CD8-positive, alpha-beta memory T cell (primary cell): ENCODE measurements around the gene TP53I11. TPM values are rescaled to one million over a fixed set of nuclear protein-coding genes. Genes with fewer than 3 reads are reported as not detected.

Experiments
- CTCF ChIA-PET: fragments of 350-600 bp; sonication (Branson Sonifier 250); formaldehyde crosslinking; loops from one replicate; lab custom pipeline; 2021; ENCODE audit warnings: antibody characterized with exemption; lab: Charles Lee
- POLR2A ChIA-PET: fragments of 350-600 bp; sonication (Branson Sonifier 250); formaldehyde crosslinking; loops from one replicate; lab custom pipeline; 2021; ENCODE audit warnings: antibody characterized with exemption; lab: Charles Lee
- DNase-seq, 5 donors: peaks; one replicate each; pipeline versions ENCODE4 v3.0.0 to v3.0.0-alpha.2; 2020 to 2022; ENCODE audit warnings: mixed read lengths in 1 of 5
- H3K27ac ChIP-seq: one replicate; pipeline ENCODE4 v1.7.0; 2013; ENCODE audit warnings: low read depth, mild to moderate bottlenecking, low read length, moderate library complexity
- H3K27me3 ChIP-seq: 2 replicates; pipeline ENCODE4 v1.7.0; 2013; ENCODE audit warnings: low read length, mild to moderate bottlenecking; ENCODE audit not compliant: insufficient read depth, poor library complexity, severe bottlenecking
- H3K36me3 ChIP-seq: 2 replicates; pipeline ENCODE4 v1.7.0; 2013; ENCODE audit warnings: mild to moderate bottlenecking, low read length, moderate library complexity; ENCODE audit not compliant: insufficient read depth
- H3K4me1 ChIP-seq: 2 replicates; pipeline ENCODE4 v1.7.0; 2013; ENCODE audit warnings: mild to moderate bottlenecking, low read length, moderate library complexity; ENCODE audit not compliant: insufficient read depth
- H3K4me3 ChIP-seq: 2 replicates; pipeline ENCODE4 v1.7.0; 2013; ENCODE audit warnings: mild to moderate bottlenecking, low read length
- H3K9me3 ChIP-seq: 2 replicates; pipeline ENCODE4 v1.7.0; 2013; ENCODE audit warnings: mild to moderate bottlenecking, low read length
- H3K27ac Mint-ChIP-seq, 8 donors: one replicate each; pipeline ENCODE4 v1.8.0; 2020 to 2021; ENCODE audit warnings: mixed read lengths in 8 of 8, mild to moderate bottlenecking in 6 of 8, inconsistent platforms in 3 of 8, moderate library complexity in 3 of 8
- H3K27me3 Mint-ChIP-seq, 2 donors: one replicate each; pipeline ENCODE4 v1.8.0; 2020 to 2021; ENCODE audit warnings: mixed read lengths in 2 of 2, mild to moderate bottlenecking in 1 of 2, moderate library complexity in 1 of 2
- H3K36me3 Mint-ChIP-seq, 3 donors: one replicate each; pipeline ENCODE4 v1.8.0; 2020 to 2021; ENCODE audit warnings: mixed read lengths in 3 of 3, inconsistent platforms in 1 of 3, mild to moderate bottlenecking in 1 of 3
- H3K4me1 Mint-ChIP-seq, 3 donors: one replicate each; pipeline ENCODE4 v1.8.0; 2020 to 2021; ENCODE audit warnings: mixed read lengths in 3 of 3, inconsistent platforms in 1 of 3, mild to moderate bottlenecking in 1 of 3
- H3K4me3 Mint-ChIP-seq, 7 donors: one replicate each; pipeline ENCODE4 v1.8.0; 2020 to 2021; ENCODE audit warnings: mixed read lengths in 7 of 7, mild to moderate bottlenecking in 6 of 7, moderate library complexity in 4 of 7, inconsistent platforms in 2 of 7
- H3K9me3 Mint-ChIP-seq, 5 donors: one replicate each; pipeline ENCODE4 v1.8.0; 2020 to 2022; ENCODE audit warnings: mixed read lengths in 5 of 5, mild to moderate bottlenecking in 3 of 5, moderate library complexity in 2 of 5, inconsistent platforms in 1 of 5
- polyA plus RNA-seq: library from polyadenylated mRNA; unstranded; fragments of 300-500 nt; fragmentation: Illumina TruSeq; gene quantifications from one replicate; pipeline ENCODE4 v1.2.3, GENCODE V29; 2021
- total RNA-seq, 2 experiments: library from RNA; stranded (reverse); gene quantifications; one replicate each; pipeline ENCODE4 v1.2.3, GENCODE V29; 2021

Gene TP53I11
- total and polyA plus RNA-seq, 3 experiments from 2014 or later: 16.9 to 32.1 (median 18.1) TPM

DNA sequence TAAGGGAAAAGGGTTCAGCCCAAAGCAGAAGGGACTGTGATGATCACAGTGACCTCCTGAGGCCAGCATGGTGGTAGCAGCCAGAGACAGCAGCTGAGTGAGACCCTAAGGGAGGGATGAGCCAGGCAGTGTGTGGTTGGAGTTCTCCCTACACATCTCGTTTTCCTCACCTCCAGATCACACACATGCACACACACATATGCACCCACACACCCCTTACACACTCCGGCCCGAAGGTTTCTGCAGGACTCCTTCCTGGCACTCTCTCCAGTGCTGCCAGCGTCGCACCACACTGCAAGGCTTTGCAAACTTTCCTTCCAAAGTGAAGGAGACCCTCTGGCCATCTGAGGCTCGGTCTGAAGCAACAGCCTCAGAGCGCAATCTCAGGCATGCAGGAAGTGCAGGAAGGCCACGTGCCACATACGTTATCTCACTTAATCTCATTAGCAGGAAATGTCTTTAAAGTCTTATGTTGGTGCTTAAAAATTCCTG is 26.9 kb upstream of the TP53I11 start:
- Histone ChIP-seq H3K4me3 (no peak overlapping the region), H3K27ac (no peak overlapping the region), H3K36me3 (no peaks in the 10 kb centered on the region), H3K27me3 (no peaks in the 10 kb centered on the region), H3K4me1 (peaks cover 47% of the 10 kb centered on the region), H3K9me3 (no peaks in the 10 kb centered on the region)
- Mint-ChIP-seq H3K4me1 (peaks cover 13 to 33% (median 30%) of the 10 kb centered on the region in 3 donors), H3K27me3 (no peaks in the 10 kb centered on the region), H3K4me3 (peak overlapping the region in 1 of 7 donors; percentile 82), H3K27ac (no peak overlapping the region), H3K9me3 (no peaks in the 10 kb centered on the region), H3K36me3 (no peaks in the 10 kb centered on the region)
- DNase-seq: no peak
- CTCF ChIA-PET: interaction anchor here (0.6 to 2.2 kb wide), 5 partner anchors 14 to 126 kb away, joined by 3 to 7 read pairs (median 3); no protein-coding TSS in a partner anchor
- POLR2A ChIA-PET: no interaction called here

DNA sequence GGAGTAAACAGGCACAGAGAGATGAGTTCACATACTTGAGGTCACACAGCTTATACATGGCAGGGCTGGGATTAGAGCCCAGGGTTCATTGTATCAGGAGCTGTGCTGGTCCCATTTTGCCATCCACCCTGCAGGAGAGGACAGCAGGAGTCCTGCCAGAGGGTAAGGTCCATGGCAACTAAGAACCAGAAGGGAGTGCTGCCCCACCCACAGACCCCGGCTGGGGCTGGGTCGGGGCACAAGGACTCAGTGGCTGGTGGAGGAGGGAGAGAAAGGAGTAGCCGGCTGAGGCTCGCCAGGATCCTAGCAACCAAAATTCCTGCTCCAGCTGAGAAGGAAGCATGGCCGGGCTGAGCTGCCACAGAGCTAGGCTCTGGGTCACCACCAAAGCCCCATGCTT is 25.9 kb upstream of the TP53I11 start:
- peak overlapping the region in 4 of 8 donors; percentile 8 to 70 (median 25) for H3K27ac Mint-ChIP-seq
- H3K9me3 ChIP-seq: no peaks in the 10 kb centered on the region
- ChIA-PET CTCF (interaction anchor here (1.1 to 2.2 kb wide), 7 partner anchors 13 to 128 kb away, joined by 3 to 7 read pairs (median 3); no protein-coding TSS in a partner anchor), POLR2A (no interaction called here)
- H3K4me1 Mint-ChIP-seq: peaks cover 9 to 29% (median 23%) of the 10 kb centered on the region in 3 donors
- no peaks in the 10 kb centered on the region for H3K27me3 Mint-ChIP-seq
- H3K27me3 ChIP-seq: no peaks in the 10 kb centered on the region
- H3K4me3 ChIP-seq: no peak overlapping the region
- H3K27ac ChIP-seq: no peak overlapping the region
- H3K9me3 Mint-ChIP-seq: no peaks in the 10 kb centered on the region
- H3K4me1 ChIP-seq: peaks cover 47% of the 10 kb centered on the region
- no peaks in the 10 kb centered on the region for H3K36me3 ChIP-seq
- peak overlapping the region in 1 of 7 donors; percentile 25 for H3K4me3 Mint-ChIP-seq
- no peaks in the 10 kb centered on the region for H3K36me3 Mint-ChIP-seq
- DNase-seq: no peak

DNA sequence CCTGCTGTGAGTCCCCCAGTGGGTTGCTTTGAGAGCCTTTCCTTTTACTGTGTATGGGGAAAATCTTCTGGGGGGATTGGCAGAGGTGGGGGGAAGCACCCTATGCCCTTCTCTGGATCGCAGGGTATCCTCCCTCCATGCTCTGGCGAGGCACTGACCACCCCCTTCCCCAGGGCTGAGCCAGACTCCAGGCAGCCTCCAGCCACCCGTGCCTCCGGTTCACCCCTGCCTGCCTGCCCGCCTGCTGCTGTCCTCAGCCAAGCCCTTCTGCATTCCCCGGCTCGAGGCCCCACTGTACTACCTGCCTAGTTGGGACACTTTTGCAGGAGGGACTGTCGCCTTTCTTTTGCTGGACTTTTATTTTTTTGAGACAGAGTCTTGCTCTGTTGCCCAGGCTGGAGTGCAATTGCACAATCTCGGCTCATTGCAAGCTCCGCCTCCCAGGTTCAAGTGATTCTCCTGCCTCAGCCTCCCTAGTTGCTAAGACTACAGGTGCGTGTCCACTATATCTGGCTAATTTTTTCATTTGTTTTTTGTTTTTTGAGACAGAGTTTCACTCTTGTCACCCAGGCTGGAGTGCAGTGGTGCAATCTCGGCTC is 23.8 kb upstream of the TP53I11 start:
- Histone ChIP-seq H3K4me1 (peaks cover 27% of the 10 kb centered on the region), H3K27me3 (no peaks in the 10 kb centered on the region), H3K4me3 (no peak overlapping the region), H3K9me3 (no peaks in the 10 kb centered on the region), H3K36me3 (no peaks in the 10 kb centered on the region), H3K27ac (no peak overlapping the region)
- POLR2A ChIA-PET: no interaction called here
- no peaks in the 10 kb centered on the region for H3K36me3 Mint-ChIP-seq
- CTCF ChIA-PET: no interaction called here
- no peak for DNase-seq
- peak overlapping the region in 3 of 8 donors; percentile 17 to 40 (median 32) for H3K27ac Mint-ChIP-seq
- peaks cover 7 to 21% (median 18%) of the 10 kb centered on the region in 3 donors for H3K4me1 Mint-ChIP-seq
- no peaks in the 10 kb centered on the region for H3K27me3 Mint-ChIP-seq
- no peak overlapping the region for H3K4me3 Mint-ChIP-seq
- no peaks in the 10 kb centered on the region for H3K9me3 Mint-ChIP-seq

DNA sequence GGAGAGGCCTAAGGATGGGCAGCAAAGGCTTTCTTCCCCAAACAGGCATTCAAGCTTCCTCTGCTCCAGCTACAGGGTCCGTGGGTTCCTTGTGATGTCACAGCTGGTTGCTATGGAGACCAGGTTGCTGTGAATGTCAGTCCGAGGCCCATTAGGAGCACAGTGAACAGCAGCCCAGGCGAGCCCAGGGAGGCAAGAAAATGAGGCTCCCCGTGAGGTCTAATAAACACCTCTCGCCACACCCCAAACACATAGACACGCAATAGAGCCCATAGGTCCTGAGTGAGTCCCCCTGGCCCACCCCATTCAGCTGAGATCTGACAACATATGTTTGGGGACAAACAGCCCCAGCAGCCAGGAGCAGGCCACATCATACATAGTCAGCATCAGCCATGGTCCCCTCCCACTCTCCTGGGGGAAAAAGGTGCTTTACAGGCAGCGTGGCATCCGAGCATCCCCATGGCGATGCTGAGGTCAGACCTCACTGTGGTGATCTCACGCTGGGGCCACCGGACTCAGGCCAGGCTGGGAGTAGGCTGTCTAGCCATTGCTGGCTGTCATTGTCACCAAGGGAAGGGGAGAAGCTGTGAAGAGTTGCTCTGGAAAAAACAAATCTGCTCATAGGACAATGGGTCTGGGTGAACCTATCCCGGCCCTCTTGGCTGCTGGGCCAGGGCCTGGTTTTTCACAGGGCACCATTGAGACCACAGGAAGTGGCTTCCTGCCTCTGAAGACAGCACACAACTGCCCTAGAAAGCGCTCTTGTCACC is 23.1 kb upstream of the TP53I11 start:
- Histone ChIP-seq H3K27me3 (no peaks in the 10 kb centered on the region), H3K27ac (no peak overlapping the region), H3K4me1 (peaks cover 20% of the 10 kb centered on the region), H3K36me3 (no peaks in the 10 kb centered on the region), H3K9me3 (no peaks in the 10 kb centered on the region), H3K4me3 (no peak overlapping the region)
- DNase-seq: no peak
- Mint-ChIP-seq H3K9me3 (no peaks in the 10 kb centered on the region), H3K4me1 (peaks cover 7 to 21% (median 18%) of the 10 kb centered on the region in 3 donors), H3K4me3 (no peak overlapping the region), H3K27ac (peak overlapping the region in 4 of 8 donors; percentile 17 to 69 (median 57)), H3K27me3 (no peaks in the 10 kb centered on the region), H3K36me3 (no peaks in the 10 kb centered on the region)
- ChIA-PET CTCF (interaction anchor here (1.0 kb wide), 1 partner anchor 129 kb away, joined by 3 read pairs; no protein-coding TSS in a partner anchor), POLR2A (no interaction called here)

DNA sequence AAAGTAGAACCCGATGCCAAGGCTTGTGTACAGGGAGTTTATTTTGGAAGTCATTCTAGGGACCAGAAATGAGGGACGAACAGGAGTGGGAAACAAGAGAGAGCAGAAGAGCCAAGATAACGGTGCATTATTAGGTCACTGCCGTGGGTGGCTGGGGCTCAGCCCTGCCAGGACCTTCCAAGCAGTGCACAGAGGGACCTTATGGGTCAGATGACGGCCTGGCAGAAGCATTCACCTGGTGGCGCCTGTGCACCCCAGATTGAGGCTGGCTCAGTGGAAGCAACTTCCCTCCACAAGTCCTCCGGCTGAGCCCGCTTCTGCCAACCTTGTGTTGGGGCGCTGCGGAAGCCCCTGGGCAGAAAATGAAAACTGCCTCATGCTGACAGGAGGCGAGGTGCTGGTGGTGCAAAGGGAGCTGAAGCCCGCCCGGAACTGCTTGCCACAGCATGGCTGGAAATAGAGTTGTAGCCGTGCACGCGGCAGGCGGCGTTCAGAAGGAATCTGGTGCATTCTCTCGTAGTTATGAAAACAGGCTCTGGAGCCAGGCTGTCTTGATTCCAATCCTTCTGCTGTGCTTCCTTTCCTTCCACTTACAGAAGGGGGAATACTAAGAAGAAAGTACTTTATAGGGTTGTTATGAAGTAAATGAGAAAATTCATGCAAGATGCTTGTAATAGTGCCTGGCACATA is 22.2 kb upstream of the TP53I11 start:
- H3K9me3 Mint-ChIP-seq: no peaks in the 10 kb centered on the region
- no peaks in the 10 kb centered on the region for H3K9me3 ChIP-seq
- H3K27ac ChIP-seq: no peak overlapping the region
- H3K4me3 Mint-ChIP-seq: no peak overlapping the region
- H3K36me3 ChIP-seq: no peaks in the 10 kb centered on the region
- ChIA-PET CTCF (interaction anchor here (1.0 kb wide), 1 partner anchor 130 kb away, joined by 3 read pairs; no protein-coding TSS in a partner anchor), POLR2A (no interaction called here)
- no peaks in the 10 kb centered on the region for H3K36me3 Mint-ChIP-seq
- no peaks in the 10 kb centered on the region for H3K27me3 Mint-ChIP-seq
- H3K27me3 ChIP-seq: no peaks in the 10 kb centered on the region
- H3K4me1 ChIP-seq: peaks cover 11% of the 10 kb centered on the region
- no peak overlapping the region for H3K4me3 ChIP-seq
- peak overlapping the region in 2 of 8 donors; percentile 39 to 41 for H3K27ac Mint-ChIP-seq
- no peak for DNase-seq
- H3K4me1 Mint-ChIP-seq: peaks cover 7 to 21% (median 18%) of the 10 kb centered on the region in 3 donors

DNA sequence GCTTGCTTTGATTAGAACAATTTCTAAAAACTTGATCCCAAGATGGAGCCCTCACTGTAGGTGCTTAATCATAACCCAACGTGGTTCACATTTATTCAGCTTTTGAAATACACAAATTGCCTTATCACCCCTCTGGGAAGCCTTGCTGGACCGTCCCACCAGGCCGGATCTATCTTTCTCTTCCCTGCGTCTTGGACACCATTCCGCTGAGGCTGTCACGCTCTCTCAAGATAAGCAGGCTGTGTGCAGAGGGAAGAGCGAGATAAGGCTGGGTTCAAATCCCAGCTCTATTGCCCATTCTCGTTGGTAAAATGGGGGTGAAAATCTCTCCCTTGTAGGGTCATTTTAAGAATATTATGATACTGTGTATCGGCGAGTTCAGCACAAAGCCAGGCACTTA is 20.5 kb upstream of the TP53I11 start:
- H3K4me3 ChIP-seq: no peak overlapping the region
- H3K27ac Mint-ChIP-seq: peak overlapping the region in 2 of 8 donors; percentile 29 to 49
- no peaks in the 10 kb centered on the region for H3K9me3 ChIP-seq
- no peaks in the 10 kb centered on the region for H3K27me3 ChIP-seq
- POLR2A ChIA-PET: no interaction called here
- no peaks in the 10 kb centered on the region for H3K4me1 ChIP-seq
- CTCF ChIA-PET: interaction anchor here (1.0 to 1.5 kb wide), 2 partner anchors 35 to 44 kb away, joined by 3 to 5 read pairs; no protein-coding TSS in a partner anchor
- no peaks in the 10 kb centered on the region for H3K36me3 Mint-ChIP-seq
- H3K9me3 Mint-ChIP-seq: no peaks in the 10 kb centered on the region
- no peaks in the 10 kb centered on the region for H3K36me3 ChIP-seq
- no peak overlapping the region for H3K4me3 Mint-ChIP-seq
- H3K27me3 Mint-ChIP-seq: no peaks in the 10 kb centered on the region
- H3K4me1 Mint-ChIP-seq: peaks cover 7 to 18% (median 14%) of the 10 kb centered on the region in 3 donors
- no peak for DNase-seq
- no peak overlapping the region for H3K27ac ChIP-seq

DNA sequence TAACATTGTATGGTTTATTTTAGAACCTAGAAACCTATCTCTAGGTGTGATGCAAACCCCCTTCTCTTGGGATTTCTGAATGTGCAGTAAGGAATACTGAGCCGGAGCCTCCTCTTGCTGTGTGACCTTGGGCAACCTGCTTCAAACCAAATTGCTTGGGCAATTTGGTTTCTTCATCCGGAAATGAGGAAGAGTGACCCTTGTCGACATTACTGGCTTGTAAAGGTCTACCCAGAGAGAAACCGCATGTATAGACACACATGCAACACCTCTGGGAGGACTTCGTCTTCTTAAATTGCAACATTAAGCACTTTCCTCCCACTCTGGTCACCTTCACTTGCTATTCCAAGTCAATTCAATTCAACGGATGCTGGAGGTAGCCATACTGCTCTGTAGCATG is 19.6 kb upstream of the TP53I11 start:
- CTCF ChIA-PET: interaction anchor here (1.3 kb wide), 1 partner anchor 18 kb away, joined by 4 read pairs; no protein-coding TSS in a partner anchor

More for the DNA sequence above, 19.6 kb upstream of the TP53I11 start:
- Mint-ChIP-seq H3K27ac (no peak overlapping the region), H3K27me3 (no peaks in the 10 kb centered on the region), H3K4me1 (peaks cover 7 to 15% (median 11%) of the 10 kb centered on the region in 3 donors), H3K4me3 (no peak overlapping the region), H3K36me3 (no peaks in the 10 kb centered on the region), H3K9me3 (no peaks in the 10 kb centered on the region)
- H3K9me3 ChIP-seq: no peaks in the 10 kb centered on the region
- H3K36me3 ChIP-seq: no peaks in the 10 kb centered on the region
- DNase-seq: no peak
- no peaks in the 10 kb centered on the region for H3K27me3 ChIP-seq
- H3K27ac ChIP-seq: no peak overlapping the region
- H3K4me1 ChIP-seq: no peaks in the 10 kb centered on the region
- no peak overlapping the region for H3K4me3 ChIP-seq
- POLR2A ChIA-PET: no interaction called here
